NCI-H1694 treated with DMSO at 0.1 percent for 48 hours (cell line): ENCODE results near the gene POLR2I.
"Not testable (repeated sequence)": the region's sequence is repeated elsewhere in the genome, so short reads cannot be mapped to it uniquely, and the experiment has no call there.

Experiments used
- DNase-seq: peaks from one replicate; lab custom pipeline; 2025; lab: John Stamatoyannopoulos, UW

The POLR2I gene

DNA sequence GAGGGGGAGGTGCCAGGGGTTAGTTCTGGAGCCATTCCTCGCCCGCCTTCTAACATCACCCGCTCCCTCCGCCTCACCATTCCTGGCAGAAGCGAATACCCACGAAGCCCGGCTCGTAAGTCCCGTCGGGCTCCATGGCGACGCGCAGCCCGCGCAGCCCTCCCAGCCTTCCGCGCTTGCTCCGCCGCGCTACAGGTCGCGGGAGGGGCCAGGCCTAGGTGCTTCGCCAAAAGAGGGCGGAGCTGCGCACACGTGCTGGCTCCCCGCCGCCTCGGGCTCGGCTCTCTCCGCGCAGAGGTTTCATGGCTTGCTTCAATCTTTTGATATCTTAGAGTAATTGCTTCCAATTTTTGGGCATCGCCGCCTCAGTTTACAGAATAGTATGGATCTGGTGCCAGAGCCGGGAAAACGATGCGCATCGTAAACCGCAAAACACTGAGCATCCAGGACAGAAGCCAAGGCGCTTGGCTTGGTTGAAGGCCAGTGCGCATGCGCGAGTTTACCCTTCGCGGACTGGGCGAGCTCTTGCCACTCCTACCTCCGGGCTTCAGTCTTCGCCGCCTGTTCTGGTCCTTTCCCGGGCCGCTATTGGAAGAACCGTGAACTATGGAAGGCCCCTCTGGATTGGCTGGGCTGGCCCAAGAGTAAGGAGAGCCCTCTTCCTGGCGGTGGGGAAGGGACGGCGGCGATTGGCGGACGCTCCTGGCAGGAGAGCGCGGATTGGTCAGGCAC, at the start of gene POLR2I:
TSS of gene POLR2I (minus strand) at position 155 of the 732 bp plus-strand sequence. CDS start at position 136, 19 bp downstream.
- peak; percentile 99 for DNase-seq

DNA sequence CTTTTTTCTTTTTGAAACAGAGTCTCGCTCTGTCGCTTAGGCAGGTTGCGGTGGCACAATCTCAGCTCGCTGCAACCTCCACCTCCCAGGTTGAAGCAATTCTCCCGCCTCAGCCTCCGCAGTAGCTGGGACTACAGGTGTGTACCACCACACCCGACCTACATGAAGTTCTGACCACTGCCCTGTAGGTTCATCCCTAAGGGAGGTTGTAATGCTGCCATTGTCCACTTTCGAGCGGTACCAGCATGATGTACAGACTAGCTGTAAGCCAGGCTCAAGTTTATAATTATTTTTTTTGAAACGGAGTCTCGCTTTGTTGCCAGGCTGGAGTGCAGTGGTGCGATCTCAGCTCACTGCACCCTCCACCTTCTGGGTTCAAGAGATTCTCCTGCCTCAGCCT, 49.1 kb upstream of the POLR2I start:
- DNase-seq = no peak

DNA sequence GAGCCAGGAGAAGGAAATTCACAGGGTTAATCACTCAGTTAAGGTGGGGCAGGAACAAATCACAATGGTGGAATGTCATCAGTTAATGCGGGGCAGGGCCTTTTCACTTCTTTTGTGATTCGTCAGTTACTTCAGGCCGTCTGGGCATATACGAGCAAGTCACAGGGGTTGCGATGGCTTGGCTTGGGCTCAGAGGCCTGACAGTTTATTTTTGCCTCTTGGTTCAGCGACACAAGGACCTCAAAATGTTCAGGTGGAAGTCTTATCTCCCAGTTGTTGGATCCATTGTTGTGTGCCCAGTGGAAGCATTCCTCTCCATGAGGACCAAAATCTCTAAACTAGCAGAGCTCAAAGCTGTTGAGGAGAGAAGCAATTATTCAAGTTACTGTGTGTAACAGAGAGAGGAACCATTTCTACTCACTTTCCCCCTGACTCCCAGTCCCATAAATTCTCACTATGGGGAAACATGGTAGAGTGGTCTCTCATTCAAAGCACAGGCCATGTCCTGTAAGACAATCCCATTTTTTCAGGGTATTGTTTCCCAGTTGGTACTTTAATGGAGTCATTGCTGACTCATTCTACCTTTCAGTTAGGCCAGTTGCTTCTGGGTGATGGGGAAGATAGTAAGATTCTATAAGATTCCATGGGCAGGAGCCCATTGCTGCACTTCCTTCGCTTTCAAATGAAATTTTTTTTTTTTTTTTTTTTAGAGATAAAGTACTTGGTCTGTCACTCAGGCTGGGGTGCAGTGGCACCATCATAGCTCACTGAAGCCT, 46.3 kb upstream of the POLR2I start:
- DNase-seq = no peak

DNA sequence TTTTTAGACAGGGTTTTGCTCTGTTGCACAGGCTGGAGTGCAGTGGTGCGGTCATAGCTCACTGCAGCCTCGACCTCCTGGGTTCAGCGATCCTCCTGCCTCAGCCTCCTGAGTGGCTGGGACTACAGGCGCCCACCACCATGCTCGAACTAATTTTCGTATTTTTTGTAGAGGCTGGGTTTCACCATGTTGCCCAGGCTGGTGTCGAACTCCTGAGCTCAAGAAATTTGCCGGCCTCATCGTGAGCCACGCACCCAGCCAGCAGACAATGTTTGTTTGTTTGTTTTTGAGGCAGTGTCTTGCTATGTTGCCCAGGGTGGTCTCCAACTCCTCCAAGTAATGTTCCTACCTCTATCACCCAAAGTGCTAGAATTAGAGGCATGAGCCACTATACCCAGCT, 38.5 kb upstream of the POLR2I start:
- no peak for DNase-seq

DNA sequence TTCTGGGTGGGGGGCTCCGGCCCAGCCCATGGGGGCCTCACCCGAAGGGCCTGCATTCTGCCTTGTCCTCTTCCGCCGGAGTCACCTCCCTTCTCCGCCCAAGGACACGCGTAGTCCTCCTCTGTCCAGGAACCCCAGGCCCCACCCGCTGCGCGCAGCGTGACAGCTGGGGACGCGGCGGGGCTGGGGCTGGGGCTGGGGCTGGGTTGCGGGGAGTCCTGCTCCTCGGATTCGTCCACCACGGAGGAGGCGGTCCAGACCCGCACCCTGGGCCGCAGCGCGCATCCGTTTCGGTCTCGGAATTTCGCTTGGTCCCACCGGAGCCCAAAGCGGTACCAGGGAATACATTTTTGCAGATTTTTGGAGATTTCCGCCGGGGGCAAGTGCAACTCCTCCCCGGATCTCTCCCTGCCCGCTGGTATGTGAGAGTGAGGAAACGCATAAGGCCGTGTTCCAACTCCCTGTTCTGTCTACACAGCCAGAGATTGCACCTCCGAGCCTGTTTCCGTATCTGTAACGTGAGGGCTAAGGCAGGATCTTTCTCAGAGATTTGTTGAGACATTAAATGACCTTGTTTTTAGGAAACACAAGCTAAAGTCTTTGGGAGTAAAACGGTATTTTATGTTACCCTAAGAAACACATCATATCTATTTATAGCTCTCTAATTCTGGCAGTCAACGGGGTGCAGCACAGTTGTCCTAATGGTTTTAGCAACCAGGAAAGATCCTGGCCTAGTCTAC, 37.8 kb upstream of the POLR2I start, which contains the start of gene COX7A1:
TSS of gene COX7A1 (minus strand) at position 96 of the 740 bp plus-strand sequence. CDS start at position 56, 40 bp downstream.
- DNase-seq = no peak

DNA sequence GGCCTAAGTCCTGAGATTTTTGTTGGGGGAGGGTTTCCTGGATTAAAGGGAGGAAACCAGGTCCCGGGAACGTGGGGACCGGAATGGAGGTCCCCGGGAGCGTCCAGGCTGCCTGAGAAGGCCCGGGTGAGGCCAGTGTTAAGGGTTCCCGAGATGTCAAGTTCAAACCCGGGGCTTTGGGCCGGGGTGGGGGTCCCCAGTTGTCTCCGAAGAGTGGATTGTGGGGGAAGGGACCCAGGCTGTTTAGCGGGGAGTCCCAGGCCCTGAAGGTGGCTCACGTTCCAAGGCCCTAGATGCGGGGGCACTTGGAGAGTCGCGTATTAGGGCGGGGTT, 37.3 kb upstream of the POLR2I start:
- DNase-seq = no peak

DNA sequence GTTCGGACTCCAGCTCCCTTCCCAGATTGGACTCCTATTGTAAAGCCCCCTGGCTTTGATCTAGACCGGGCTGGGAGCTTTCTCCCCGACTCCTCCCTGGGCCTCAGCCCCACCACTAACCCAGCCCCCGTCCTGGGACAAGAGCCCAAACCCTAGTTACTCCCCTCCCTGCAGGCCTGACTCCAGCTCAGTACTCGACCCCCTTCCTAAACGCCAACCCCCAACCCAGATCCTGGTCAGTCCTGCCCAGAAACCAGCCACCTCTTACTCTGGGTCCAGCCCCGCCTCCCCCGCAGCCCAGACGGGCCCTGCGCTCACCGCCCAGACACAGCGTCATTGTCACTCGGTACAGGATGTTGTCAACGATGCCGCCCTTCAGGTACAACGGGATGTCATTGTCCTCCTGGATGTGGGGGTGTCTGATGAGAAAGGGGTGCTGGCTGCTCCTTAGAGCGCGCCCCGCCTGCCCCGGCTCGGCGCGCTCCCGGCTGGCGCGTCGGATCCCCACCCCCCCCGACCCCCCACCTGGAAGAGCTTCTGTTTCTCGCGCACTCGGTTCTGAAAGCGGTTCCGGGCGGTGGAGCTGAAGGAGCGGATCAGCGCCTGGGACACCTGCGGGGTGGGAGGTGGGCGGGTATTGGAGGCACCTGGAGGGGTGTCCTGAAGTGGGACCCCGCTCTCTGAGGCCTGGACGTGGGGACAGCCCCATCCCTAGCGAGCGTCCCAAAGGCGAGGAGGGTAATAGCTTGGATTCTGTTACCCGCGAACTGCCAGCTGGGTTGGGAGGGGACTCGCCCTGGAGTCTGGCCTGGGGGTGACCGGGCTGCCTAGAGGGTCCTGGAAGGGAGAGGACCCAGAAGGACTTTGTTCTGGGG, 36.7 kb upstream of the POLR2I start:
- DNase-seq = no peak

DNA sequence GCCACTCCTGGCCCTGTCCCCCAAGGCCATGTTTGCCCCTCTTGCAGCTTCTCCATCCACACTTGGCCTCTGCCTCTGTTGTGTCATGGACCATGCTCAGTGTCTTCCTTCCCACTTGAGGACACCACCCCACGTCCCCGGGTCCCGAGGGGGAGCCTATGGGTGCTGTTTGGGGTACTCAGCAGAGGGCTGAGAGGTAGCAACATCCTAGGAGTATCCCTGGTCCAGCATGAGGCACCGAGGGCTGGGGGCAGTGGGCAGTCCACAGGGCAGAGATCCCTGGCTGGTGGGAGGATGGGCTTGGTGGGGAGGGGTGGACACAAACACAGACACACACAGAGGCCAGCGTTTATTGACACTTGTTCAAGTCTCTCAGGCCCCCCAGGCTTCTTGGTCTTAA, 35.9 kb upstream of the POLR2I start:
- no peak for DNase-seq

DNA sequence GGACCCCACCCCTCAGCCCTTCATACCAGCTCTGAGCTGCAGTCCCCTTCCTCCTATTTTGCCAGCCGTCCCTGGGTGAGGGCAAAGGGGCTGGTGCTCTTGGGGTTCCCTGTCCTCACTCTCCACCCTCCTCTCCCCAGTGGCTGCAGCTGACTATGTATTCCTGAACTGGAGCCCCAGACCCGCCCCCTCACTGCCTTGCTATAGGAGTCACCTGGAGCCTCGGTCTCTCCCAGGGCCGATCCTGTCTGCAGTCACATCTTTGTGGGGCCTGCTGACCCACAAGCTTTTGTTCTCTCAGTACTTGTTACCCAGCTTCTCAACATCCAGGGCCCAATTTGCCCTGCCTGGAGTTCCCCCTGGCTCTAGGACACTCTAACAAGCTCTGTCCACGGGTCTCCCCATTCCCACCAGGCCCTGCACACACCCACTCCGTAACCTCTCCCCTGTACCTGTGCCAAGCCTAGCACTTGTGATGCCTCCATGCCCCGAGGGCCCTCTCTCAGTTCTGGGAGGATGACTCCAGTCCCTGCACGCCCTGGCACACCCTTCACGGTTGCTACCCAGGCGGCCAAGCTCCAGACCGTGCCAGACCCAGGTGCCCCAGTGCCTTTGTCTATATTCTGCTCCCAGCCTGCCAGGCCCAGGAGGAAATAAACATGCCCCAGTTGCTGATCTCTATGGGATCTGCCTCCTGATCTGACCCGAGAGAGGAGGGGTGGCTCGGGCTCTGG, 35.2 kb upstream of the POLR2I start:
- no peak for DNase-seq

DNA sequence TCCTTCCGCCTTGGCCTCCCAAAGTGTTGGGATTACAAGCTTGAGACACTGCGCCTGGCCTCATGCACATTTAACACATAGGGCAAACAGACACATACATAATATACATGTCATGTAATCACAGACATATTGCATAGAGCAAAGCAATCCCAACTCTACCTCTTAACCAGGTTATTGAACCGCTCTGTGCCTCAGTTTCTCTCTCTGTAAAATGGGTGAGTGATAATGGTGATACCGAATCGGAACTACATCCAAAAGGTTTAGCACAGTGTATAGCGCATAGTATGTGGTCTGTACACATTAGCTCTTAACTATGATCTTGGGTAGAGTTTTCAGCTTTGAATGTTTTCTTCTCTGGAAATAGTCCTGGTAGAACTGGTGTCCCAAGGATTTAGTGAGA, 29.9 kb upstream of the POLR2I start:
- no peak for DNase-seq

DNA sequence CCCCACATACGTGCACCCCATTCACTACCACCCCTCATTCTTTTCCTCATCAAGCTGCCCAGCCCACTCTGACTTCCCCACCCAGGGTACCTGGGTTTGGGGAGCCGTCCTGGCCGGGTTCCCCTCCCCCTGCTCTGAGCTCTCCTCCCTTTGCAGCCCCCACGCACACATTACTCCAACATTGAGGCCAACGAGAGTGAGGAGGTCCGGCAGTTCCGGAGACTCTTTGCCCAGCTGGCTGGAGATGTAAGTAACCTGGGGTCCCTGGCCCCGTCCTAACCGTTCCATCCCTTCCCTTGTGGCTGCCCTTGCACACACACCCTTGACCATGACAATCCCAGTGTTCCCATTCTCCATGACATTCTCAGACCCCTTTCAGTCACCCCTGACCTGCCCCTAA, 27.8 kb upstream of the POLR2I start:
- DNase-seq = no peak

DNA sequence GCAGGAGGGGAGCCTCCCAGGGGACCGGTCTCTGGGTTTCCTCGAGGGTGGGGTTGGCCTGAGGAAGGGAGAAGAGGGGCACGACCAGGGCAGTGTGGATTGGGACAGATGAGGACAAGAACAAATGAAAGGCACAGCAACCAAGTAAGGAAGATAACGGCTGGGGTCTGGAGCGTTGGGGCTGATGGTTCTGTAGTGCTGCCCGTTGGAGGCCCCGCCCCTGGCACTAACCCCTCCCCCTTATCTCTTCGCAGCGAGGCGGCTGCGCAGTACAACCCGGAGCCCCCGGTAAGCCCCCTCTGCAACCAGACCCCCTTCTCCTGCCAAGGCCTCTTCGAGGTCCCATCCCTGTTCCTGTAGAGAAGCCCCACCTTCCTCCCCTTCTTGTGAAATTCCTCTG, 27.4 kb upstream of the POLR2I start:
- no peak for DNase-seq

DNA sequence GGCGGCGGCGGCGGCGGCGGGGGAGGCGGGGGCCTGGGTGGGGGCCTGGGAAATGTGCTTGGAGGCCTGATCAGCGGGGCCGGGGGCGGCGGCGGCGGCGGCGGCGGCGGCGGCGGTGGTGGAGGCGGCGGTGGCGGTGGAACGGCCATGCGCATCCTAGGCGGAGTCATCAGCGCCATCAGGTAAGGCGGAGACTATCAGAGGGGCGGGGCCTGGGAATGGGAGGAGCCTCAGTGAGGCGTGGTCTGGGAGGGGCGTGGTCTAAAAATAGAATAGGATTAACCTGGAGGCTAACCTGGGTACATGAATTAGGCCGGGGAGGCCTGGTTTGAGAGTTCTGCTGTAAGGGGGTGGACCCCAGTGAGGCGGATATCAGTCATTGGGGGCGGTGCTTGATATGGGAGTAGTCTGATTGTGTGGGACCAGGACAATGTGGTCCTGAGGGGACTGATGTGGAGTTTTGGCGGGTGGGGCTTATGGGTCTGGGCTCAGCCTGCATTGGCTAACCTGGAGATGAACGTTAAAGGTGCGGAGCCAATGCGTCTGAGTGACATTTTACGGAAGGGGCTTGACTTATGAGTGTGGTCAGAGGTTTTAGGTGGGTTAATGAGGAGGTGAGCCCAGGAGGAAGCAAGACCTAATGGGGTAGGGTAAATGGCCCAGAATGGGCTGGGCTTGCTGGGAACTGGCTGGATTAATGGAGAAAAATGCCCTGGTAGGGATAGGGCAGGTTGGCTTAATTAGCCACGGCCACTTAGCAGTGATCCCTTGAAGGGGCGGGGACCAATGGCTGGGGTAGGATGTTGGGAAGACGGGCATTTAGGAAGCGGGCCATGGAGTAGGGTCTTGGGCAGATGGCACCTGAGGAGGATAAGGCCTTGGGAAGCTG, 26.6 kb upstream of the POLR2I start:
- DNase-seq = peak; percentile 61

DNA sequence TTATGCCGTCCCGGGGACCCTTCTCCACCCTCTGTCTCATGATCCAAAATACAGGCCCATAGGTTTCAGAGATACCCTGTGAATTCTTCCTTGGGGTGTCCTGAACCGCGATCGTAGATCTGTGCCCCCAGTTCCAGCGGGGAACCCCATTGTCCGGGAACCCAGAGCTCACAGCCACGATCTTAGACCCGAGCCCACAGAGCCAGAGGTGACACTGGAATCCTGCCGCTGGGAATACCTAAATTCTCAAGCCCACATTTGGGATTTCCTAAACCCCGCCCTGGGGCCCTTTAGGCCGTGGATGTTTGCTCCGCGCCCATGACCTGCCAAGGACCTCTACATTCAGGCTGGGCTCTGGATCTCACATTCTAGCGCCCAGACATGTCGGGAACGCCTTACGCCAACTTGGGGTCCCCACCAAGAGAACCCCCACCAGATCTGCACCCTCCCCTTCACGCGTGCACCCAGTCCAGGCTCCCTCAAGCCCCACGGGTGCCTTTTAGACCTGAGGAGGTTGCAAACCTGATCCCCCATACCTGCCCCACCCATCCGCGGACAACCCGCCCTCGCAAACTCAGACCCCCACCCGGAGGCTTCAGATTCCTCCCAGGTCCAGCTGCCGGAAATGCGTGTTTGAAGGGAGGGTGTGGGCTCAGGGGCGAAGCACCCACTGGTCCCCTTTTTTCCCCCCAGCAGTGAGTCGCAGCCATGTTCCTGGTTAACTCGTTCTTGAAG, 25.8 kb upstream of the POLR2I start:
- peak; percentile 27 for DNase-seq

DNA sequence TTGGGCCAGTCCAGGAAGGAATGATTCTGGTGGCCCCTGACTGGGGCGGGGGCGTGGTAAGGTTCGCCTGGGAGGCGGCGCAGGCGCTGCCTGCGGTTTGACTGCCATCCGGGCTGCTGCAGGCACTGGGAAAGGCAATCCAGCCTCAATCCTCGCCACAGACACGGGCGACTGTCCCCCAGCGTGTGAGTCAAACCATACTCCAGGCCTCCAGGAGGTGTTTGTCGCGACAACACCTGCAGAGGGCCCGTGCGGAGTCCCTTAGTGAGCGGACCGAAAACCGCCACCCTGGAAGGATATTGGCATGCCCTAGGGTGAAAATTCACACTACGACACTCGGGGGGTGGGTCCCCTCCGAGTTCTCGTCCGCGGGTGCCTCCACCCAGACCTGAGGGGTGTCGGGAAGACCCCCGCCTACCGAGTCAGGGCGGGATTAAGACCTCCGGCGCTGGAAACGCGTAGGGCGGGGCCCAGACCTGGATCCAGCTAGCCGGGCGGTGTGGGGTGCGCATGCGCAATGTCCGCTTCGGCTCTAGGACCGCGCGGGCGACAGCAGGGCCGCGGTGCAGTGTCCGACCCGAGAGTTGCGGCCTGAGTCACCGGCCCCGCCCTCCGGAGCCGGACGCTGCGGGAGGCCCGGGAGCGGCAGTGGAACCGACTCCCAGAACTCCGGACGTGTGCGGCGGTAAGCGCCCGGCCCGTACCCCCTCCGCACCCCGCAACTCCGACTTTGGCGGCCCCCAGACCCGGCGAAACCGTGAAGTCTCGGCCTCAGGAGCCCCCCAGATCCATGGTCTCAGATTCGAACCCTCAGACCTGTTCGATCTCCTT, 25.0 kb upstream of the POLR2I start, which contains the start of gene CAPNS1:
TSS of gene CAPNS1 (plus strand) at position 594 of the 831 bp plus-strand sequence. CDS start 946 bp downstream, outside the sequence.
- peak; percentile 89 for DNase-seq

DNA sequence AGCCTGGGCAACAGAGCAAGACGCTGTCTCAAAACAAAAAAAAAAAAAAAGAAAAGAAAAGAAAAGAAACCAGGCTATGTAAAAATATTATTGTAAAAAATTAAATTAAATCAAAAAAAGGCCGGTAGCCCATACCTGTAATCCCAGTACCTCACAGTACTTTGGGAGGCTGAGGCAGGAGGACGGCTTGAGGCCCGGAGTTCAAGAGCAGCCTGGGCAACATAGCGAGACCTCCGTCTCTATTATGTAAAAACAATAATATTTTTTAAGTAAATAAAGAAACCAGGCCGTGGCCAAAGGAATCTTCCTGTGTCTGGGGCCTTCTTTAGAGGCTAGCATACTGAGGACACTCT, 24.4 kb upstream of the POLR2I start:
- no peak for DNase-seq

DNA sequence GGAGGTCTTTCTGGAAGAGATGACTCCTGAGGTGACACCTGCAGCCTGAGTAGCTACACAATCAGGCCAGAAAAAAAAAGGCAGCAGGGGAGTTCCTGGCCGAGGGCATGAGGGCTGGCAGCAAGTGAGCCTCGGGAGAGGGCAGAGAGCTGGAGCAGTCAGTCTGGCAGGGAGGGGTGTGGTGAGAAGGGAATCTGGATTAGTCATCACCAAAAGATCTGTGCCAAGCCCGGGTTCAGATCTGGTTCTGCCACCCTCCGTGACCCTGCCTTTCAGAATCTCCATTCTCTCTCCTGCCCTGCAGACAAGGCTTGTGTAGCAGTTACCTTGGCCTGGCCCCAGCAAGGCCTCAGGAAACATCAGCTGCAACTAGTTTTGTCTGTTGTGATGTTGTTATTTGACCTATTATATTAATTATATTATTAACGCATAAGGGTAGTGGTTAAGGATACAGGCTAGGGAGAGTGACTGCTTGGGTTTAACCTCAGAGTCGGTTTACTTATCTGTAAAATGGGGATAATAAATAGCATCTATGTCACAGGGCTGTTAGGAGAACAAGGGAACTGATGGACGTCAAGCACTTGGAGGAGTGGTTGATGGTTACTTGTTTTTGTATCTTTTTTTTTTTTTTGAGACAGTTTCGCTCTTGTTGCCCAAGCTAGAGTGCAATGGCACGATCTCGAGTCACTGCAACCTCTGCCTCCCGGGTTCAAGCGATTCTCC, 22.4 kb upstream of the POLR2I start:
- peak; percentile 7 for DNase-seq

DNA sequence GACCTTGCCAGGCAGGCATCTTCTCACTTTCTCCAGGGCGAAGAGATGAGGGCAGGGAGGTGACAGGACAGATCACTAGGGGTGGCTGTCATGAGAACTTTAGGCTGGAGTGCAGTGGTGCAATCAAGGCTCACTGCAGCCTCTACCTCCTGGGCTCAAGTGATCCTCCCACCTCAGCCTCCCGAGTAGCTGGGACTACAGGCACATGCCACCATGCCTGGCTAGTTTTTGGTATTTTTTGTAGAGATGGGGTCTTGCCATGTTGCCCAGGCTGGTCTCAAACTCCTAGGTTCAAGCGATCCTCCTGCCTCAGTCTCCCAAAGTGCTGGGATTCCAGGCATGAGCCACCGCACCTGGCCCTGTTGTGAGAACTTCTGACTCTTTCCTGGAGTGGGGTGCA, 20.2 kb upstream of the POLR2I start:
- DNase-seq = not testable (repeated sequence)
